Type B pancreatic cell (in vitro differentiated cells): Measurements from ENCODE around the gene ADSL. TPM values are rescaled to one million over a fixed set of nuclear protein-coding genes. Genes with fewer than 3 reads are reported as not detected.

Experiments
- DNase-seq: peaks from one replicate; pipeline ENCODE4 v3.0.0; 2021; ENCODE audit warnings: mixed read lengths; ENCODE audit not compliant: unreplicated experiment; ENCODE audit errors: extremely low spot score
- H3K27ac Mint-ChIP-seq: 2 replicates; pipeline ENCODE4 v1.8.0; 2021; ENCODE audit warnings: mild to moderate bottlenecking, mixed read lengths
- H3K27me3 Mint-ChIP-seq: 2 replicates; pipeline ENCODE4 v1.8.0; 2021; ENCODE audit warnings: mixed read lengths
- H3K36me3 Mint-ChIP-seq: 2 replicates; pipeline ENCODE4 v1.8.0; 2021; ENCODE audit warnings: mixed read lengths
- H3K4me1 Mint-ChIP-seq: one replicate; pipeline ENCODE4 v1.8.0; 2021; ENCODE audit warnings: mixed read lengths; ENCODE audit not compliant: unreplicated experiment
- H3K4me3 Mint-ChIP-seq: 2 replicates; pipeline ENCODE4 v1.8.0; 2021; ENCODE audit warnings: mild to moderate bottlenecking, mixed read lengths
- H3K9me3 Mint-ChIP-seq: 2 replicates; pipeline ENCODE4 v1.8.0; 2021; ENCODE audit warnings: mixed read lengths
- CTCF ChIP-seq: fragments of 200-600 bp; sonication (generic); conservative IDR thresholded peaks from 2 replicates; pipeline ENCODE4 v1.5.0; 2021; ENCODE audit warnings: antibody characterized with exemption, mild to moderate bottlenecking
- total RNA-seq: library from RNA; stranded (reverse); gene quantifications from 2 replicates; pipeline ENCODE4 v1.2.1, GENCODE V29; 2021; ENCODE audit warnings: low replicate concordance

The ADSL gene
- total RNA-seq, 1 donor from 2014 or later: 82.8 TPM

- H3K9me3 Mint-ChIP-seq: no peaks in the 10 kb centered on the region
- H3K27ac Mint-ChIP-seq: peak overlapping the region; percentile 98
- peaks cover 7% of the 10 kb centered on the region for H3K4me1 Mint-ChIP-seq
- no peak for DNase-seq
- peak overlapping the region; percentile 99 for H3K4me3 Mint-ChIP-seq
- H3K36me3 Mint-ChIP-seq: peaks cover 3% of the 10 kb centered on the region
- no peaks in the 10 kb centered on the region for H3K27me3 Mint-ChIP-seq
- no peak for TF ChIP-seq CTCF
These were observed 500 bp upstream of the ADSL start for GRCh38 chr22:40345815-40346184.

GRCh38 chr22:40347300-40347699, 1.0 kb downstream of the ADSL start:
- TF ChIP-seq CTCF: no peak
- H3K27ac Mint-ChIP-seq: peak overlapping the region; percentile 98
- no peaks in the 10 kb centered on the region for H3K27me3 Mint-ChIP-seq
- H3K4me3 Mint-ChIP-seq: peak overlapping the region; percentile 99
- peaks cover 7% of the 10 kb centered on the region for H3K4me1 Mint-ChIP-seq
- no peak for DNase-seq
- H3K9me3 Mint-ChIP-seq: no peaks in the 10 kb centered on the region
- H3K36me3 Mint-ChIP-seq: peaks cover 3% of the 10 kb centered on the region

GRCh38 chr22:40348025-40348658, 1.8 kb downstream of the ADSL start:
- Mint-ChIP-seq H3K36me3 (peaks cover 7% of the 10 kb centered on the region), H3K27ac (peak overlapping the region; percentile 98)

GRCh38 chr22:40352763-40353162, 6.5 kb downstream of the ADSL start:
- no peak for TF ChIP-seq CTCF
- Mint-ChIP-seq H3K27ac (no peak overlapping the region), H3K9me3 (no peaks in the 10 kb centered on the region), H3K36me3 (peaks cover 18% of the 10 kb centered on the region), H3K4me1 (peaks cover 3% of the 10 kb centered on the region), H3K4me3 (no peak overlapping the region), H3K27me3 (no peaks in the 10 kb centered on the region)
- no peak for DNase-seq

More at GRCh38 chr22:40348025-40348658, 1.8 kb downstream of the ADSL start:
- Mint-ChIP-seq H3K4me3 (peak overlapping the region; percentile 99), H3K27me3 (no peaks in the 10 kb centered on the region), H3K9me3 (no peaks in the 10 kb centered on the region), H3K4me1 (peaks cover 7% of the 10 kb centered on the region)
- peak; percentile 81 for TF ChIP-seq CTCF
- no peak for DNase-seq

GRCh38 chr22:40361100-40361499, 14.8 kb downstream of the ADSL start:
- no peak for TF ChIP-seq CTCF
- no peak overlapping the region for H3K27ac Mint-ChIP-seq
- no peak overlapping the region for H3K4me3 Mint-ChIP-seq
- DNase-seq: no peak
- no peaks in the 10 kb centered on the region for H3K27me3 Mint-ChIP-seq
- no peaks in the 10 kb centered on the region for H3K4me1 Mint-ChIP-seq
- H3K9me3 Mint-ChIP-seq: no peaks in the 10 kb centered on the region
- H3K36me3 Mint-ChIP-seq: peaks cover 57% of the 10 kb centered on the region

- Mint-ChIP-seq H3K9me3 (no peaks in the 10 kb centered on the region), H3K4me3 (no peak overlapping the region), H3K4me1 (no peaks in the 10 kb centered on the region), H3K27me3 (no peaks in the 10 kb centered on the region), H3K27ac (no peak overlapping the region), H3K36me3 (peaks cover 63% of the 10 kb centered on the region)
- no peak for TF ChIP-seq CTCF
- no peak for DNase-seq
These were observed 16.8 kb downstream of the ADSL start for GRCh38 chr22:40363059-40363458.
